ENCODE measurements around the gene ACLY.
"Not testable (repeated sequence)": the region's sequence is repeated elsewhere in the genome, so short reads cannot be mapped to it uniquely, and the experiment has no call there.

ACLY gene

DNA sequence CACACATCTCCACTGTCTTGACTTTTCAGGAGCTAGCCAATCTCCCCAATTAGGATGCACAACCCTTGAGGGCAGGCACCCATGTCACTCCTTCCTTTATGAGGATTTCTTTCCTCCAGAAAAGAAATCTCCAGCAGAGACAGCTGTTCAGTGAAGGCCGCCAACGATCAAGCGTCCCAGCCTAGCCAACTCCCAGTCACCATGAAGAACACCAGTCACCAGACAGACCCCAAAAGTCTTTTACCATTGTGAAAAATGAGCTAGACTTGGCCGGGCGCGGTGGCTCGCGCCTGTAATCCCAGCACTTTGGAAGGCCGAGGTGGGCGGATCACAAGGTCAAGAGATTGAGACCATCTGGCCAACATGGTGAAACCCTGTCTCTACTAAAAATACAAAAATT, 88.8 kb downstream of the ACLY start:
- not testable (repeated sequence) for DNase-seq

- DNase-seq = no peak
Observed at GRCh38 chr17:41825175-41825845, 93.4 kb downstream of the ACLY start.

GRCh38 chr17:41824086-41824485, 94.7 kb downstream of the ACLY start:
- DNase-seq = no peak

DNA sequence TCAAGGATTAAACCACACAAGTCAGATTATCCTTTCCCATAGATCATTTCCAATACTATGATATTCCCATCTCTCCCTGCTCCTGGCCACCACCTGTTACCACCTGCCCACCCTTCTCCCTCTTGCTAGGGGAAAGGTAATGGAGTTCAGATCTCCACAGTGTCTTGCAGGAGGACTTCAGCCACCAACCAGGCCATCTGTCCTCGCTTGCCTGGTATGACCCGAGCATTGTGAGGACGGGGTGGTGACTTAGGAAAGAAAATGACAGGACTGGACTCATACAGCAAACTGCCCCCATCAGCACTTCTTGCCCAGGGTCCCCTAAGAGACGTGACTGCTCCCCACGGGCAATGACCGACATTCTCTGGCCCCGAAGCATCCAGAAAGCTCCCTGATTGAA, 95.2 kb downstream of the ACLY start:
- no peak for DNase-seq

DNA sequence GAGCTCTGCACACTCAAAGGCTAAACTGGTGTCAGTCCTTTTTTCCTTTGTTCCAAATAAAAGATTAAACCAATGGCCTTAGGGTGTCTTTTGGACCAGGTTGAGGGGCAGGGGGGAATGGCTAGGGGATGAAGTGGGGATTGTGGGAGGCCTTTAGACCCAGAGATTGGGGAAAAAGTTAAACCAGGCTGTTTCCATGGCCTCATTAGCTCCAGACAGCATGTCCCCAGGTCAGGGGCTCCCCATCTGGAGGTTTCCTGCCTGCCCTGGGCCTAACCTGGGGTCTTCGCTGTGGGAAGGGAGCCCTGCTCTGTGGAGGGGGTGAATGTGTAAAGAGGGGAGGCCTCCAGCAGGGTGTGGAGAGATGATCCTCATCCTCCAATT, 95.6 kb downstream of the ACLY start:
- DNase-seq = no peak

DNA sequence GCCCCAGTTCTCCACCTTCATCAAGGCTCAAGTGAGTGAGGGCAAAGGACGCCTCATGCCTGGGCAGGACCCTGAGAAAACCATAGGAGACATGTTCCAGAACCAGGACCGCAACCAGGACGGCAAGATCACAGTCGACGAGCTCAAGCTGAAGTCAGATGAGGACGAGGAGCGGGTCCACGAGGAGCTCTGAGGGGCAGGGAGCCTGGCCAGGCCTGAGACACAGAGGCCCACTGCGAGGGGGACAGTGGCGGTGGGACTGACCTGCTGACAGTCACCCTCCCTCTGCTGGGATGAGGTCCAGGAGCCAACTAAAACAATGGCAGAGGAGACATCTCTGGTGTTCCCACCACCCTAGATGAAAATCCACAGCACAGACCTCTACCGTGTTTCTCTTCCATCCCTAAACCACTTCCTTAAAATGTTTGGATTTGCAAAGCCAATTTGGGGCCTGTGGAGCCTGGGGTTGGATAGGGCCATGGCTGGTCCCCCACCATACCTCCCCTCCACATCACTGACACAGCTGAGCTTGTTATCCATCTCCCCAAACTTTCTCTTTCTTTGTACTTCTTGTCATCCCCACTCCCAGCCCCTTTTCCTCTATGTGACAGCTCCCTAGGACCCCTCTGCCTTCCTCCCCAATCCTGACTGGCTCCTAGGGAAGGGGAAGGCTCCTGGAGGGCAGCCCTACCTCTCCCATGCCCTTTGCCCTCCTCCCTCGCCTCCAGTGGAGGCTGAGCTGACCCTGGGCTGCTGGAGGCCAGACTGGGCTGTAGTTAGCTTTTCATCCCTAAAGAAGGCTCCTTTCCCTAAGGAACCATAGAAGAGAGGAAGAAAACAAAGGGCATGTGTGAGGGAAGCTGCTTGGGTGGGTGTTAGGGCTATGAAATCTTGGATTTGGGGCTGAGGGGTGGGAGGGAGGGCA, 96.3 kb downstream of the ACLY start:
- no peak for DNase-seq

DNA sequence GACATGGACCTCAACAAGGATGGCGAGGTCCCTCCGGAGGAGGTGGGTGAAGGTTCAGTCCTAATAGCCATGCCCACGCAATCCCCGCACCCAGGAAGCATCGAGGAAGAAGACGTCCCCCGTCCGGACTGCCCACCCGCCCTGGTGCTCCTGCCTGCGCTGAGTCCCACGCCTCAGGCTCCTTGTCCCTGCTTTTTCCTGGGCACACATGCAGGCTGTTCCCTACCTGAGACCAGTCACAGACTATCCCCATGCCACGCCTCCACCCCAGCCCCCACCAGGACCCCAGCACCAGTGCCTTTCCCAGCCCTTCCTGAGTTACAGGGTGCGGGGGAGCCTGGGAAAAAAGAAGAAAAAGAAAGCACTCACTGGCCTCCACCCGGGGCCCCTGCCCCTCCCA, 97.0 kb downstream of the ACLY start:
- no peak for DNase-seq

DNA sequence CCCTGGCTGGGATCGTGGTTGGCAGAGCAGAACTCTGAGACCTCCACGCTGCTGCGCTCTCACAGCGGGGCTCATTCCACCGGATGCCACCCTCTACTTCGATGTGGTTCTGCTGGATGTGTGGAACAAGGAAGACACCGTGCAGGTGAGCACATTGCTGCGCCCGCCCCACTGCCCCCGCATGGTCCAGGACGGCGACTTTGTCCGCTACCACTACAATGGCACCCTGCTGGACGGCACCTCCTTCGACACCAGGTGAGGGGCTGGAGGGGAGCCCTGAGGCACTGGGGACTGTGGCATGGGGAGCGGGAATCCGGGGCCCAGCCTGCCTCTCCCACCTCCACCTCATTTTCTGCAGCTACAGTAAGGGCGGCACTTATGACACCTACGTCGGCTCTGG, 100.7 kb downstream of the ACLY start:
- no peak for DNase-seq

Data from C1 segment of cervical spinal cord (tissue), 14 donors.